HG03108 (cell line): ENCODE measurements around the gene NELL2.
"Not testable (repeated sequence)": the region's sequence is repeated elsewhere in the genome, so short reads cannot be mapped to it uniquely, and the experiment has no call there.

ENCODE experiments used
- ATAC-seq: cut with Tn5 transposase; IDR thresholded peaks from one replicate; pipeline ENCODE4 v1.9.1; 2021; ENCODE audit warnings: moderate library complexity; ENCODE audit not compliant: unreplicated experiment

The NELL2 gene

GRCh38 chr12:44703182-44703910, 172.8 kb downstream of the NELL2 start:
- ATAC-seq: no peak

- ATAC-seq: no peak
Measured at GRCh38 chr12:44697511-44697910, 178.6 kb downstream of the NELL2 start.

DNA sequence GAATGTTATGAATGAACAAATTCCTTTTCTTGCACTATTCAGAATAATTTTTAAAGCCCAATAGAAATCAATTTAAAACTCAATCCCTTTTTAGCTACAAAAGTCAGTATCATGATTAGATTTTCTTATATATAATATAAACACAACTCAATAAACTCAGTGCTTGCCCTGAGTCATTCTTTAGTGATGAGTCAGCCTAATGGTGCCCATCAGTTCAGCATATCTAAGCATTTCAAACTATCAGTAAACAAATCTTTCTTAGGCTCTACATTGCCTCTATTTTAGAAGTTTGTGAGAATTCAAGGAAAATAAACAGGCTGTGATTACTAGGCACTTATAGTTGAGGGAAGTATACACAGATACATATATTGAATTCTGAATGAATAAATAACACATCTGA, 179.6 kb downstream of the NELL2 start:
- no peak for ATAC-seq

DNA sequence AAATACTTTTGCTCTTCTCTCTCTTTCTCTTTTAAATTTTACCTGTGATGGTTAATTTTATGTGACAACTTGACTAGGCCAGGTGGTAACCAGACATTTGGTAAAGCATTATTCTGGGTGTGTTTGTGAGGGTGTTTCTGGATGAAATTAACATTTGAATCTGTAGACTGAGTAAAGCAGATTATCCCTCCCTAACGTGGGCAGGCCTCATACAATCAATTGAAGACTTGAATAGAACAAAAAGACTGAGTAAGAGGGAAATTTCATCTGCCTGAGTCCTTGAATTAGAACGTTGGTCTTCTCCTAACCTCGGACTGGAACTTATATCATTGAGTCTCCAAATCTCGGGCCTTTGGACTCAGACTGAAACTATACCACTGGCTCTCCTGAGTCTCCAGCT, 182.1 kb downstream of the NELL2 start:
- ATAC-seq: no peak

DNA sequence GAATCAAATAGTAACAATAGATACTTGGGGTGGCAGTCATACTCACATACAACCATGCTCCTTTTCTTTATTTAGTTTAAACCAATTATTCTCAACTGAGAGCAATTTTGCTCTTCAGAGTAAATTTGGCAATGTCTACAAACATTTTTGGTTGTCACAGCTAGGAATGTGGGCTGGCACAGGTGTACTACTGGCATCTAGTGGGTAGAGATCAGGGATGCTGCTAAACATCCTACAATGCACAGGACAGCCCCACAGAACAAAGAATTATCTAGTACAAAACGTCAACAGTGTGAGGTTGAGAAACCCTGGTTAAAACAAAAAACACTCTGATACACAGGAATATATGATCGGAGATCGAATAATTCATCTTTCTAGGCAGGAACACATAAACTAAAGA, 186.5 kb downstream of the NELL2 start:
- no peak for ATAC-seq

GRCh38 chr12:44686821-44687432, 189.2 kb downstream of the NELL2 start:
- ATAC-seq: not testable (repeated sequence)

DNA sequence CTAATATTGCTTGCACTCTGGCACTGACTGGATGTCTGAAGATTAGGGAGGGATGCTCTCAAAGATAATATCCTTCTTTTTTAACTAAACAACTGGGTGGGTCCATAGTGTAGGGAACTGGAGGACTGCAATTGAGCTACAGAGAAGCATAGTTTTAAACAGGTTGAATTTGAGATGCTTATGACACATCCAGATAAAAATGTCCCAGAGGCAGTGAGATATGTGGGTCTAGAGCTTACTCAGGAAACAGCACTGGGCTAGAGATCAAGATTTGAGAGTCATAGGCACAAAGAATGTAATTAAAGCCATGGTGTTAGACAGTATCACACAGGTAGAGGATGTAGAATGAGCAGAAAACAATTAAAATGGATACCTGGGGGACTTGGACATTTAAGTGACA, 198.4 kb downstream of the NELL2 start:
- ATAC-seq: no peak

DNA sequence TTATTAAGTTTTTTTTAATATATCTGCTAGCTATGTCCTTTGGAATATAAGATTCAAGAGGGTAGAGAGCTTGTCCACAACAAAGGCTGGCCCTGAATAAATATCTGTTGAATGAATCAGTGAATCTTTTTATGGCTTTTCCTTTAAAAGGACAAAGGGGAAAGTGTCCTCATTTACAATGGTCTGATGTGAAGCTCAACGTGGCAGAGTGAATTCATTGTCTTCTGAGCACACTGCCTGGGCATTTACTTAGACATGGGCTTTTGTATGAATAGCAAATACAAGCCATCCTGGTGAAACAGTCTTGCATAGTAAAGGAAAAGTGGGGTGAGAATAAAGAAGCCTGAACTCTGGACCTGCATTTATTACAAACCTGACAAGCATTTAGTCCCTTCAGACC, 201.2 kb downstream of the NELL2 start:
- ATAC-seq: no peak

GRCh38 chr12:44673811-44674210, 202.3 kb downstream of the NELL2 start:
- no peak for ATAC-seq

- ATAC-seq: no peak
Measured at GRCh38 chr12:44672042-44672441, 204.1 kb downstream of the NELL2 start.

DNA sequence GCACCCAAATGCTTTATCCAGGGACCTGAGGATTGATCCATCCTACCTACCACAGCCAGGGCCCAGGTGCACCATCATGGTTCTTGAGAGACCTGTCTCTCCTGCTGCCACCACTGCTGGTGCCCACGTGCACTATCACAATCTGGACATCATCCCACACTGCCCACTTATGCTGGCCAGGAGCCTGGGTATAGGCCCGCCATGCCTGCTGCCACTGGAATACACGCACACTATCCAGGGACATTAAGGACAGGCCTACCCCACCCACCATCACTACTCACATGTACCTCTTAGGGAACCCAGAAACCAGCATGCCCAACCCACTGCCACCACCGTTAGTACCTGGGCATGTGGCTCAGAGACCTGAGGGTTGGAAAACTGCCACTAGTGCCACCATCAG, 207.7 kb downstream of the NELL2 start:
- no peak for ATAC-seq

GRCh38 chr12:44667461-44667860, 208.7 kb downstream of the NELL2 start:
- no peak for ATAC-seq

- no peak for ATAC-seq
Measured at GRCh38 chr12:44663291-44663690, 212.8 kb downstream of the NELL2 start.

GRCh38 chr12:44655846-44656245, 220.3 kb downstream of the NELL2 start:
- ATAC-seq: no peak

DNA sequence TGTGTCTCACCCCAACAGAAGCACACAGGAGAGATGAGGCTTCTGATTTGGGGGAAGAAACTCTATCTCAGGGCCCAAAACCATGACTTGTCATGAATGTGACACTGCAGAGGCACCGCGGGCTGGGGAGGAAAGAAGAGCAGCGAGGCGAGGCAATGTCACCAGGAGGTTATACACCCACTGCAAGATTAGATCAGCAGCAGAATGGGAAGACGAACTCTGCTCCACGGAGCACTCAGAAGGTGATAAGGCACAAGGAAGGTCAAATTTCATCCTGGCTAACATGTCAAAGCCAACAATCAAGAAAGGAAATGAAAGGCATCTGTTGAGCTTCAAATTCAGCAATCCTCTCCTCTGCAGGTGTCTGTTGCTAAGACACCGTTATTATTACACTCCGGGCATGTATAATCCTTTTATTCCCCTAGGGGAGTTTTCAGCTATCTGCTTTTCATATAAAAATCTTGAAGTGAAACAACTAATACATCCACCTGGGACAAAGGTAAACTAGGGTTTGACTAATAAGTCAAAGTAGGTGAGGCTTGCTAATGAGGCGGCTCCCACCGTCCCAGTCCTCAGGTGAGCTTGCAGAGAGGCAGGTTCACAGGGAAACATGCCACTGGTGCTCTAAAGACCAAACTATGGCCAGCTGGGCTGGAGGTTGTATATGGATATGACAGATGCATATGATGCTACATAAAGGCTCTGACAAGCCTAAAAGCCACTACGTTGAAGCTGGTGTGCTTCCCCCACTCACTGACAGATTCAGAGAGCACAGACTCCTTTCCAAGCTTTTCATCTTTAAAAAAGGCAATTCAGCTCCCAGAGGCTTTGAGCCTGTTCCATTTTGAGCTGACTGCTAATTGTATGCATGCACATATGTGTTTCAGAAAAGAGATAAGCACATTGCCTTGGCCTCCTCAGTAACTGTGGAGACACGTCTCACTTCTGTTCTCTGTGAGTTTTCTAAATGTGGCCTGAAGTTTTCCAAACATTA, 221.2 kb downstream of the NELL2 start:
- no peak for ATAC-seq

DNA sequence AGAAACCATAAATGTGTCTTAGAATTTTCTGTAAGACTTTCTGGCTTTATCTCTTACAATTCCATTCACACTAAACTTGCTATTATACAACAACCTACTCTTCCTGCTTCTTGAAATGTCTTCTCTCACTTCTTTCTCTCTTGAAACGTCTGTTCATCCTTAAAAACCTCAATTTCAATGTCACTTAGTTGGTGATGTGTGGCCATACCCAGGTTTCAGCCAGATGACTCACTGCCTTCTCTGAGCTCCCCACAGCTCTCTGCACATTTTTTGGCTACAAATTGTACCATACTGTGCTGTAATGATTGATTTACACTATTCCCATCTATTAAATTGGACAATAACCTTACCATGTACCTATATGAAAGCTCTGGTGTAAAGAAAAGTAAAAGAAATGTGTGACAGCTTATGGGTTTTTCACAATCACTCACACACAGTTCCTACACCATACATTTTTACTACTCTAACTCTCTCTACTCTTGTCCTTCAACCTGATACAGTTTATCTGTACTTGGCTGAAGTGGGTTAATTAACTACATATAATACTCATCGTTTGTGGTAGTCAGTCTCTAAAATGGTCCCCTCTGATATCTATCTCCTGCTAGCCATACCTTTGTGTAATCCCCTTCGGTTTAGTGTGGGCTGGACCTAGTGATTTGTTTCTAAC, 222.1 kb downstream of the NELL2 start:
- ATAC-seq: no peak

GRCh38 chr12:44649693-44650092, 226.4 kb downstream of the NELL2 start:
- no peak for ATAC-seq

- no peak for ATAC-seq
Measured at GRCh38 chr12:44647917-44648690, 228.0 kb downstream of the NELL2 start.

GRCh38 chr12:44640427-44641190, 235.5 kb downstream of the NELL2 start:
- no peak for ATAC-seq

GRCh38 chr12:44637875-44638274, 238.2 kb downstream of the NELL2 start:
- ATAC-seq: no peak
